ENCODE results near the gene AP1G1. TPM values are rescaled to one million over a fixed set of nuclear protein-coding genes. Genes with fewer than 3 reads are reported as not detected.

The AP1G1 gene
- total and polyA plus RNA-seq, 2 of the 8 experiments (the other 6 are each of a cell fraction or from before 2014, with no cell fraction given): 43.9 to 68.4 TPM

- FAIRE-seq (no peak), DNase-seq (ENCODE audit: low read depth in 1 of 2, low spot score in 2 of 2) (no peak)
- Histone ChIP-seq H2BK5ac (ENCODE audit: low read depth, low read length) (no peak overlapping the region), H3K27me3 (replicated peaks in 1 of 4; ENCODE audit: control insufficient read depth in 3 of 4, extremely low read depth in 1 of 4, insufficient read depth in 3 of 4, low read length in 3 of 4) (no peaks in the 10 kb centered on the region), H3K4me1 (replicated peaks in 1 of 4; ENCODE audit: control insufficient read depth in 3 of 4, insufficient read depth in 4 of 4, low read length in 3 of 4) (no peaks in the 10 kb centered on the region), H3K9ac (replicated peaks in 1 of 4; ENCODE audit: extremely low read depth in 1 of 4, low read depth in 3 of 4, low read length in 3 of 4) (no peak overlapping the region), H2BK15ac (ENCODE audit: low read length) (no peak overlapping the region), H3K4me2 (ENCODE audit: insufficient read depth in 1 of 2, low read depth in 2 of 2, low read length in 2 of 2) (no peak overlapping the region), H3K23ac (ENCODE audit: insufficient read length) (no peak overlapping the region), H4K5ac (ENCODE audit: insufficient read length, low read depth, low read length) (no peak overlapping the region), H4K8ac (ENCODE audit: extremely low read depth, insufficient read depth, low read length) (no peak overlapping the region), H3K79me2 (ENCODE audit: control insufficient read depth in 1 of 2, insufficient read depth in 2 of 2, low read length in 2 of 2) (no peaks in the 10 kb centered on the region), H2AK5ac (ENCODE audit: low read depth, low read length) (no peak overlapping the region), H2BK20ac (ENCODE audit: low read length) (no peak overlapping the region), H3K56ac (replicated peaks; ENCODE audit: insufficient read length, low read depth, low read length) (no peak overlapping the region), H3K36me3 (ENCODE audit: control insufficient read depth in 2 of 4, insufficient read depth in 4 of 4, low read length in 3 of 4) (peaks cover 6 to 38% (median 22%) of the 10 kb centered on the region in 4 experiments; a peak in 7 of 8 replicates), H3K79me1 (ENCODE audit: low read depth, low read length) (no peaks in the 10 kb centered on the region), H3K4ac (replicated peaks; ENCODE audit: insufficient read length, low read depth, low read length) (no peak overlapping the region), H3K14ac (ENCODE audit: insufficient read length) (no peak overlapping the region), H4K91ac (replicated peaks; ENCODE audit: insufficient read length, low read length) (no peak overlapping the region), H3K9me3 (ENCODE audit: insufficient read depth in 2 of 2, low read depth in 1 of 2, low read length in 1 of 2) (no peaks in the 10 kb centered on the region), H2AFZ (ENCODE audit: low read length) (no peak overlapping the region), H3K4me3 (ENCODE audit: extremely low read depth in 1 of 4, insufficient read depth in 2 of 4, low read depth in 3 of 4, low read length in 4 of 4) (no peak overlapping the region), H3K27ac (ENCODE audit: low read depth, low read length) (no peak overlapping the region), H3K18ac (ENCODE audit: extremely low read depth, low read length) (no peak overlapping the region), H2BK120ac (replicated peaks; ENCODE audit: low read depth, low read length) (no peak overlapping the region), H4K20me1 (replicated peaks in 1 of 2; ENCODE audit: control insufficient read depth in 1 of 2, insufficient read depth in 2 of 2, low read length in 2 of 2) (no peaks in the 10 kb centered on the region), H2BK12ac (ENCODE audit: low read depth, low read length) (no peak overlapping the region), H3K23me2 (ENCODE audit: low read depth, low read length) (no peaks in the 10 kb centered on the region)
- 98% methylated on average over 2 of the region's 2 CpGs; no CpG with 5 or more reads in 1 of the 2 experiments for WGBS, 2 experiments (ENCODE audit: extremely low coverage in 1 of 2, insufficient coverage in 1 of 2, insufficient read length in 1 of 2, insufficient replicate concordance in 2 of 2, low coverage in 1 of 2, low lambda C conversion rate in 2 of 2, missing lambda C conversion rate in 1 of 2)
- CTCF ChIA-PET (ENCODE audit: partially characterized antibody): no interaction called here
- POLR2A ChIA-PET (ENCODE audit: partially characterized antibody): no interaction called here
- TF ChIP-seq FOSL1 (IDR thresholded peaks at IDR 0.05; ENCODE audit: insufficient read depth, low read depth, low read length): no peak
- TF ChIP-seq GTF2F1 (IDR thresholded peaks at IDR 0.05; ENCODE audit: borderline replicate concordance, low read depth, low read length): no peak
- no peak for TF ChIP-seq POLR2A (IDR thresholded peaks at IDR 0.05; ENCODE audit: control extremely low read depth in 1 of 2, low read depth in 2 of 2, low read length in 2 of 2)
- no peak for TF ChIP-seq CHD1 (IDR thresholded peaks at IDR 0.05; ENCODE audit: low read depth, low read length)
- no peak for TF ChIP-seq SAP30 (IDR thresholded peaks at IDR 0.05; ENCODE audit: insufficient read depth, insufficient replicate concordance, low read length)
- TF ChIP-seq BRCA1 (IDR thresholded peaks at IDR 0.05; ENCODE audit: low read depth, low read length): no peak
- no peak for TF ChIP-seq POLR2AphosphoS5 (IDR thresholded peaks at IDR 0.05; ENCODE audit: low read depth, low read length)
- TF ChIP-seq BCL11A (IDR thresholded peaks at IDR 0.05; ENCODE audit: low read depth in 2 of 2, low read length in 2 of 2): no peak
- no peak for TF ChIP-seq ATF3 (IDR thresholded peaks at IDR 0.05; ENCODE audit: insufficient read depth, low read depth, low read length)
- TF ChIP-seq ATF2 (IDR thresholded peaks at IDR 0.05; ENCODE audit: low read length): no peak
- no peak for TF ChIP-seq TBP (IDR thresholded peaks at IDR 0.05; ENCODE audit: low read depth, low read length)
- no peak for TF ChIP-seq CTBP2 (IDR thresholded peaks at IDR 0.05; ENCODE audit: borderline replicate concordance, insufficient read depth, insufficient read length, low read length)
Measured at GRCh38 chr16:71761097-71761496, 47.5 kb downstream of the AP1G1 start.
